PC-9 (cell line): ENCODE measurements around the gene STK40.

Experiments
- CTCF ChIP-seq: fragments of 200-600 bp; sonication (generic); conservative IDR thresholded peaks from 2 replicates; pipeline ENCODE4 v1.6.1; 2017; ENCODE audit warnings: mixed run types, antibody characterized with exemption, mild to moderate bottlenecking, moderate library complexity
- EZH2 ChIP-seq: fragments of 200-600 bp; sonication (generic); IDR thresholded peaks from 2 replicates; pipeline ENCODE4 v1.8.0; 2017; ENCODE audit warnings: antibody characterized with exemption, low read depth

GRCh38 chr1:36306210-36306901, 79.4 kb downstream of the STK40 start, which contains the start of gene SH3D21:
- TF ChIP-seq CTCF (no peak), EZH2 (no peak)
